Mesenchymal stem cell (in vitro differentiated cells and primary cell): ENCODE measurements around the gene SETD3.

Experiments used
- DNase-seq: peaks from one replicate; pipeline ENCODE4 v3.0.0-alpha.2; 2013
- H2AFZ ChIP-seq: one replicate; pipeline ENCODE4 v1.6.1; 2013; ENCODE audit warnings: low read depth, mild to moderate bottlenecking, control low read depth, inconsistent platforms, low read length, moderate library complexity
- H2AK5ac ChIP-seq: 2 replicates; pipeline ENCODE4 v1.6.1; 2013; ENCODE audit warnings: low read length, moderate library complexity, mild to moderate bottlenecking, inconsistent platforms; ENCODE audit not compliant: severe bottlenecking
- H2BK120ac ChIP-seq: one replicate; pipeline ENCODE4 v1.6.1; 2013; ENCODE audit warnings: low read depth, mild to moderate bottlenecking, inconsistent platforms, low read length, moderate library complexity
- H2BK12ac ChIP-seq, 2 experiments: one replicate each; pipeline ENCODE4 v1.6.1; 2013; ENCODE audit warnings: inconsistent platforms in 2 of 2, low read length in 2 of 2, mild to moderate bottlenecking in 2 of 2, moderate library complexity in 2 of 2, control low read depth in 1 of 2
- H2BK15ac ChIP-seq: one replicate; pipeline ENCODE4 v1.6.1; 2013; ENCODE audit warnings: mild to moderate bottlenecking, low read depth, inconsistent platforms; ENCODE audit not compliant: poor library complexity, severe bottlenecking
- H2BK5ac ChIP-seq: 2 replicates; pipeline ENCODE4 v1.6.1; 2013; ENCODE audit warnings: low read depth, mild to moderate bottlenecking, low read length, control low read depth, inconsistent platforms; ENCODE audit not compliant: poor library complexity, severe bottlenecking
- H3K14ac ChIP-seq, 2 experiments: one replicate each; pipeline ENCODE4 v1.6.1; 2013; ENCODE audit warnings: inconsistent platforms in 2 of 2, low read length in 2 of 2, control low read depth in 1 of 2, mild to moderate bottlenecking in 1 of 2, moderate library complexity in 1 of 2
- H3K18ac ChIP-seq, 2 experiments: one replicate each; pipeline ENCODE4 v1.6.1; 2013; ENCODE audit warnings: inconsistent platforms in 2 of 2, low read length in 2 of 2, control low read depth in 1 of 2, low read depth in 1 of 2, mild to moderate bottlenecking in 1 of 2
- H3K23ac ChIP-seq, 2 experiments: one replicate each; pipeline ENCODE4 v1.6.1; 2013; ENCODE audit warnings: inconsistent platforms in 2 of 2, low read length in 2 of 2, mild to moderate bottlenecking in 2 of 2, moderate library complexity in 2 of 2, control low read depth in 1 of 2
- H3K27ac ChIP-seq: 2 replicates; pipeline ENCODE4 v1.5.1; 2013; ENCODE audit warnings: mild to moderate bottlenecking, moderate library complexity, low read length, control low read depth, inconsistent platforms; ENCODE audit not compliant: poor library complexity, severe bottlenecking
- H3K27me3 ChIP-seq, 2 experiments: 2 replicates each; pipeline versions ENCODE4 v1.6.1 to v1.7.0; 2013; ENCODE audit warnings: low read length in 2 of 2, mild to moderate bottlenecking in 2 of 2, moderate library complexity in 2 of 2, control low read depth in 1 of 2, inconsistent platforms in 1 of 2; ENCODE audit not compliant: control insufficient read depth in 1 of 2, insufficient read depth in 1 of 2
- H3K36me3 ChIP-seq, 2 experiments: 2 replicates each; pipeline versions ENCODE4 v1.6.1 to v1.7.0; 2013; ENCODE audit warnings: low read length in 2 of 2, control low read depth in 1 of 2, inconsistent platforms in 1 of 2, low read depth in 1 of 2, mild to moderate bottlenecking in 1 of 2; ENCODE audit not compliant: insufficient read depth in 2 of 2, control insufficient read depth in 1 of 2
- H3K4ac ChIP-seq, 2 experiments: one replicate each; pipeline ENCODE4 v1.6.1; 2013; ENCODE audit warnings: inconsistent platforms in 2 of 2, low read length in 2 of 2, mild to moderate bottlenecking in 2 of 2, moderate library complexity in 2 of 2, control low read depth in 1 of 2, low read depth in 1 of 2
- H3K4me1 ChIP-seq: 2 replicates; pipeline ENCODE4 v1.6.1; 2013; ENCODE audit warnings: low read depth, low read length, control low read depth; ENCODE audit not compliant: control insufficient read depth, insufficient read depth
- H3K4me2 ChIP-seq: 2 replicates; pipeline ENCODE4 v1.6.1; 2013; ENCODE audit warnings: low read length, mild to moderate bottlenecking, inconsistent platforms; ENCODE audit not compliant: poor library complexity, severe bottlenecking
- H3K4me3 ChIP-seq, 2 experiments: 2 replicates each; pipeline versions ENCODE4 v1.5.1 to v1.7.0; 2013; ENCODE audit warnings: low read length in 2 of 2, mild to moderate bottlenecking in 2 of 2, control low read depth in 1 of 2, low read depth in 1 of 2; ENCODE audit not compliant: insufficient read depth in 1 of 2
- H3K79me1 ChIP-seq: replicated peaks from 2 replicates; pipeline ENCODE4 v1.6.1; 2013; ENCODE audit warnings: mild to moderate bottlenecking, control low read depth, low read length, inconsistent platforms; ENCODE audit not compliant: poor library complexity, severe bottlenecking
- H3K9ac ChIP-seq: 2 replicates; pipeline ENCODE4 v1.7.0; 2013; ENCODE audit warnings: mild to moderate bottlenecking, low read length, moderate library complexity
- H3K9me3 ChIP-seq: 2 replicates; pipeline ENCODE4 v1.7.0; 2013; ENCODE audit warnings: mild to moderate bottlenecking, low read length; ENCODE audit not compliant: control insufficient read depth
- H4K8ac ChIP-seq: one replicate; pipeline ENCODE4 v1.6.1; 2013; ENCODE audit warnings: inconsistent platforms, mild to moderate bottlenecking, low read length, moderate library complexity
- H4K91ac ChIP-seq: one replicate; pipeline ENCODE4 v1.6.1; 2013; ENCODE audit warnings: mild to moderate bottlenecking, low read length, inconsistent platforms
- WGBS: methylation state at CpG from one replicate; pipeline ENCODE4 v1.1.7; 2013; ENCODE audit warnings: mixed read lengths; 5-methylcytosine and 5-hydroxymethylcytosine counted together

The SETD3 gene

GRCh38 chr14:99505089-99505488, 24.4 kb upstream of the SETD3 start:
- Histone ChIP-seq H2BK5ac (no peak overlapping the region), H3K18ac (no peak overlapping the region), H3K79me1 (peaks cover 22% of the 10 kb centered on the region), H2AFZ (no peak overlapping the region), H3K36me3 (peaks cover 78 to 94% of the 10 kb centered on the region in 2 experiments), H2BK15ac (no peak overlapping the region), H3K4me1 (peaks cover 1% of the 10 kb centered on the region), H3K9me3 (no peaks in the 10 kb centered on the region), H3K27me3 (no peaks in the 10 kb centered on the region), H4K91ac (no peak overlapping the region), H3K14ac (no peak overlapping the region), H4K8ac (no peak overlapping the region), H3K27ac (no peak overlapping the region), H3K4ac (no peak overlapping the region), H3K9ac (no peak overlapping the region), H2AK5ac (no peak overlapping the region), H2BK120ac (no peak overlapping the region), H3K4me3 (no peak overlapping the region), H3K4me2 (no peak overlapping the region), H3K23ac (no peak overlapping the region), H2BK12ac (no peak overlapping the region)
- WGBS = 99% methylated on average over 4 of the region's 5 CpGs
- DNase-seq = no peak

- H3K36me3 ChIP-seq = peaks cover 68 to 96% of the 10 kb centered on the region in 2 experiments
- no peak overlapping the region for H2AFZ ChIP-seq
- no peak for DNase-seq
- H3K9ac ChIP-seq = no peak overlapping the region
- no peak overlapping the region for H3K4ac ChIP-seq
- H3K14ac ChIP-seq = no peak overlapping the region
- no peaks in the 10 kb centered on the region for H3K27me3 ChIP-seq
- no peak overlapping the region for H3K18ac ChIP-seq
- H4K91ac ChIP-seq = no peak overlapping the region
- H3K27ac ChIP-seq = no peak overlapping the region
- H3K4me2 ChIP-seq = no peak overlapping the region
- no peaks in the 10 kb centered on the region for H3K9me3 ChIP-seq
- no peak overlapping the region for H3K23ac ChIP-seq
- no peak overlapping the region for H2AK5ac ChIP-seq
- no peak overlapping the region for H2BK15ac ChIP-seq
- no peak overlapping the region for H2BK120ac ChIP-seq
- H3K4me1 ChIP-seq = no peaks in the 10 kb centered on the region
- H3K79me1 ChIP-seq = peaks cover 25% of the 10 kb centered on the region
- no peak overlapping the region for H4K8ac ChIP-seq
- no peak overlapping the region for H3K4me3 ChIP-seq
- WGBS = 92% methylated on average over 4 of the region's 4 CpGs
- no peak overlapping the region for H2BK12ac ChIP-seq
- no peak overlapping the region for H2BK5ac ChIP-seq
These were observed 23.3 kb upstream of the SETD3 start for GRCh38 chr14:99503848-99504453.

- H2BK5ac ChIP-seq = no peak overlapping the region
- H2BK120ac ChIP-seq = no peak overlapping the region
- H2AFZ ChIP-seq = no peak overlapping the region
- H3K4ac ChIP-seq = no peak overlapping the region
- no peak overlapping the region for H3K18ac ChIP-seq
- no peak overlapping the region for H4K91ac ChIP-seq
- H2BK12ac ChIP-seq = no peak overlapping the region
- no peak overlapping the region for H4K8ac ChIP-seq
- 89% methylated on average over 14 of the region's 14 CpGs for WGBS
- no peak for DNase-seq
- H3K79me1 ChIP-seq = peaks cover 29% of the 10 kb centered on the region
- no peak overlapping the region for H2AK5ac ChIP-seq
- no peak overlapping the region for H2BK15ac ChIP-seq
- H3K27me3 ChIP-seq = no peaks in the 10 kb centered on the region
- no peak overlapping the region for H3K4me3 ChIP-seq
- no peak overlapping the region for H3K27ac ChIP-seq
- no peak overlapping the region for H3K9ac ChIP-seq
- H3K14ac ChIP-seq = no peak overlapping the region
- H3K36me3 ChIP-seq = peaks cover 67 to 96% of the 10 kb centered on the region in 2 experiments
- no peak overlapping the region for H3K4me2 ChIP-seq
- H3K4me1 ChIP-seq = no peaks in the 10 kb centered on the region
- no peaks in the 10 kb centered on the region for H3K9me3 ChIP-seq
- no peak overlapping the region for H3K23ac ChIP-seq
These were observed 22.3 kb upstream of the SETD3 start for GRCh38 chr14:99502989-99503421.

- no peak overlapping the region for H3K14ac ChIP-seq
- H4K8ac ChIP-seq = no peak overlapping the region
- H2BK120ac ChIP-seq = no peak overlapping the region
- no peak overlapping the region for H2AFZ ChIP-seq
- H4K91ac ChIP-seq = no peak overlapping the region
- H3K9ac ChIP-seq = no peak overlapping the region
- H3K18ac ChIP-seq = no peak overlapping the region
- WGBS = 98% methylated on average over 3 of the region's 3 CpGs
- H3K4me1 ChIP-seq = no peaks in the 10 kb centered on the region
- H3K4ac ChIP-seq = no peak overlapping the region
- H3K4me3 ChIP-seq = no peak overlapping the region
- H3K23ac ChIP-seq = no peak overlapping the region
- peaks cover 52 to 92% of the 10 kb centered on the region in 2 experiments for H3K36me3 ChIP-seq
- H3K79me1 ChIP-seq = peaks cover 44% of the 10 kb centered on the region
- no peak for DNase-seq
- no peak overlapping the region for H2AK5ac ChIP-seq
- H2BK12ac ChIP-seq = no peak overlapping the region
- no peak overlapping the region for H3K4me2 ChIP-seq
- H3K27ac ChIP-seq = no peak overlapping the region
- H2BK5ac ChIP-seq = no peak overlapping the region
- no peaks in the 10 kb centered on the region for H3K9me3 ChIP-seq
- H3K27me3 ChIP-seq = no peaks in the 10 kb centered on the region
- no peak overlapping the region for H2BK15ac ChIP-seq
These were observed 17.2 kb upstream of the SETD3 start for GRCh38 chr14:99497894-99498293.
